ENCODE data around the gene RHD. TPM values are rescaled to one million over a fixed set of nuclear protein-coding genes. Genes with fewer than 3 reads are reported as not detected.
A peak's percentile ranks its signal among the peaks of the same experiment; 100 is the strongest.
"Not testable (repeated sequence)": the region's sequence is repeated elsewhere in the genome, so short reads cannot be mapped to it uniquely, and the experiment has no call there.

RHD gene
- total and polyA plus RNA-seq, 2 of the 4 experiments (the other 2 are of a cell fraction): not detected

GRCh38 chr1:25290043-25290442 lies 17.7 kb downstream of the RHD start:
- H3K27me3 ChIP-seq (ENCODE audit: control insufficient read depth, insufficient read depth, low read length); H3K56ac ChIP-seq (ENCODE audit: extremely low read depth, insufficient read depth, low read length); H3K4ac ChIP-seq (ENCODE audit: low read depth, low read length); DNase-seq; H2AK9ac ChIP-seq (replicated peaks; ENCODE audit: low read depth, low read length, poor library complexity); H3K4me3 ChIP-seq (ENCODE audit: insufficient read depth, low read depth, low read length); H3K79me1 ChIP-seq (ENCODE audit: low read depth in 1 of 2, low read length in 2 of 2); dilution Hi-C loops (cut with HindIII; ENCODE audit: low sequenced_read_pairs, unreplicated experiment); H3K23ac ChIP-seq (ENCODE audit: low read depth, low read length); H2BK15ac ChIP-seq (ENCODE audit: low read depth, low read length); H4K91ac ChIP-seq (ENCODE audit: insufficient read depth, low read depth, low read length); H3K4me2 ChIP-seq (ENCODE audit: low read depth, low read length); H2BK5ac ChIP-seq (ENCODE audit: low read depth, low read length, poor library complexity, severe bottlenecking); H2AFZ ChIP-seq (replicated peaks; ENCODE audit: low read length, poor library complexity); intact Hi-C loops (cut with micrococcal nuclease); H3K9ac ChIP-seq (ENCODE audit: low read depth, low read length); H4K5ac ChIP-seq (ENCODE audit: low read depth, low read length); H3K18ac ChIP-seq (ENCODE audit: low read depth, low read length); H3K9me3 ChIP-seq (ENCODE audit: control insufficient read depth, insufficient read depth, low read length); BruUV-seq (replicated peaks); H3K27ac ChIP-seq (ENCODE audit: insufficient read depth, low read length); H3K9me1 ChIP-seq (ENCODE audit: insufficient read depth, low read length); H3K4me1 ChIP-seq (ENCODE audit: control insufficient read depth, insufficient read depth, low read length); CTCF ChIA-PET; H3K36me3 ChIP-seq (ENCODE audit: control insufficient read depth, insufficient read depth, low read length); H4K8ac ChIP-seq (ENCODE audit: low read depth in 2 of 2, low read length in 2 of 2); H2BK20ac ChIP-seq (ENCODE audit: low read depth, low read length); H3K14ac ChIP-seq (replicated peaks; ENCODE audit: low read depth, low read length); H2BK120ac ChIP-seq (ENCODE audit: low read depth, low read length); POLR2A ChIA-PET (ENCODE audit: unreplicated experiment); H4K20me1 ChIP-seq (ENCODE audit: insufficient read depth, low read length); in situ Hi-C loops (cut with MboI; ENCODE audit: low sequenced_read_pairs); H2AK5ac ChIP-seq (ENCODE audit: low read depth, low read length): not testable (repeated sequence)
- WGBS, 2 experiments (ENCODE audit: extremely low coverage in 2 of 2, insufficient read length in 1 of 2): no CpG with 5 or more reads among the region's 6 CpGs
- peak; percentile 36 for TF ChIP-seq RAD21 (IDR thresholded peaks at IDR 0.05; ENCODE audit: low read length)
- TF ChIP-seq, protein P1, sequence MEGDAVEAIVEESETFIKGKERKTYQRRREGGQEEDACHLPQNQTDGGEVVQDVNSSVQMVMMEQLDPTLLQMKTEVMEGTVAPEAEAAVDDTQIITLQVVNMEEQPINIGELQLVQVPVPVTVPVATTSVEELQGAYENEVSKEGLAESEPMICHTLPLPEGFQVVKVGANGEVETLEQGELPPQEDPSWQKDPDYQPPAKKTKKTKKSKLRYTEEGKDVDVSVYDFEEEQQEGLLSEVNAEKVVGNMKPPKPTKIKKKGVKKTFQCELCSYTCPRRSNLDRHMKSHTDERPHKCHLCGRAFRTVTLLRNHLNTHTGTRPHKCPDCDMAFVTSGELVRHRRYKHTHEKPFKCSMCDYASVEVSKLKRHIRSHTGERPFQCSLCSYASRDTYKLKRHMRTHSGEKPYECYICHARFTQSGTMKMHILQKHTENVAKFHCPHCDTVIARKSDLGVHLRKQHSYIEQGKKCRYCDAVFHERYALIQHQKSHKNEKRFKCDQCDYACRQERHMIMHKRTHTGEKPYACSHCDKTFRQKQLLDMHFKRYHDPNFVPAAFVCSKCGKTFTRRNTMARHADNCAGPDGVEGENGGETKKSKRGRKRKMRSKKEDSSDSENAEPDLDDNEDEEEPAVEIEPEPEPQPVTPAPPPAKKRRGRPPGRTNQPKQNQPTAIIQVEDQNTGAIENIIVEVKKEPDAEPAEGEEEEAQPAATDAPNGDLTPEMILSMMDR (conservative IDR thresholded peaks at IDR 0.05; ENCODE audit: low read depth, low read length): peak; percentile 20; the same call in 1 of the 2 replicates
- ATAC-seq (ENCODE audit: low read depth): peak; percentile 97

DNA sequence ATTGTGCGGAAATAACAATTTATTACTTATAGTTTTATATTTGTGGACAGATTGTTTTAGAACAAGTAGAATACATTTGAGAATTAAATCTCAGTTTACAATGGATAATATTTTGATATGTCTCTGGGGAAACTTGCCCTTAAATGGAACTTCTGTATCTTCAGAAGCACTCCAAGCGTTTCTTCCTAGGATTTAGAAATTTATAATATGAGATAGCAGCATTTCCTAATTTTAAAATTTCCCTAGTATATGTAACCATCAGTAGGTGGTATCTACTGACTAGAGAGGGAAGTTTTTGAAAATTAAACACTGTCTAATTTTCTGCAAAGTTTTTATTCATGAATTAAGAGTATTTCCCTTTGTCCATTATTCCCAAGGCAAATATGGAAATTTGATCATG lies 21.1 kb downstream of the RHD start:
- H3K79me1 ChIP-seq (ENCODE audit: low read depth in 1 of 2, low read length in 2 of 2); H4K8ac ChIP-seq (ENCODE audit: low read depth in 2 of 2, low read length in 2 of 2); H2BK15ac ChIP-seq (ENCODE audit: low read depth, low read length); H2AFZ ChIP-seq (replicated peaks; ENCODE audit: low read length, poor library complexity); H3K4me2 ChIP-seq (ENCODE audit: low read depth, low read length); H2BK120ac ChIP-seq (ENCODE audit: low read depth, low read length); H3K9me1 ChIP-seq (ENCODE audit: insufficient read depth, low read length); H3K36me3 ChIP-seq (ENCODE audit: control insufficient read depth, insufficient read depth, low read length); H3K27me3 ChIP-seq (ENCODE audit: control insufficient read depth, insufficient read depth, low read length); H2BK5ac ChIP-seq (ENCODE audit: low read depth, low read length, poor library complexity, severe bottlenecking); H3K56ac ChIP-seq (ENCODE audit: extremely low read depth, insufficient read depth, low read length); ATAC-seq (ENCODE audit: low read depth); H3K4ac ChIP-seq (ENCODE audit: low read depth, low read length); H2AK5ac ChIP-seq (ENCODE audit: low read depth, low read length); H3K9me3 ChIP-seq (ENCODE audit: control insufficient read depth, insufficient read depth, low read length); H4K20me1 ChIP-seq (ENCODE audit: insufficient read depth, low read length); H3K23ac ChIP-seq (ENCODE audit: low read depth, low read length); POLR2A ChIA-PET (ENCODE audit: unreplicated experiment); DNase-seq; BruUV-seq (replicated peaks); CTCF ChIA-PET; H3K4me1 ChIP-seq (ENCODE audit: control insufficient read depth, insufficient read depth, low read length); H2BK20ac ChIP-seq (ENCODE audit: low read depth, low read length); intact Hi-C loops (cut with micrococcal nuclease); H3K27ac ChIP-seq (ENCODE audit: insufficient read depth, low read length); dilution Hi-C loops (cut with HindIII; ENCODE audit: low sequenced_read_pairs, unreplicated experiment); H3K14ac ChIP-seq (replicated peaks; ENCODE audit: low read depth, low read length); H3K4me3 ChIP-seq (ENCODE audit: insufficient read depth, low read depth, low read length); H4K5ac ChIP-seq (ENCODE audit: low read depth, low read length); H4K91ac ChIP-seq (ENCODE audit: insufficient read depth, low read depth, low read length); H3K18ac ChIP-seq (ENCODE audit: low read depth, low read length); H3K9ac ChIP-seq (ENCODE audit: low read depth, low read length); H2AK9ac ChIP-seq (replicated peaks; ENCODE audit: low read depth, low read length, poor library complexity); in situ Hi-C loops (cut with MboI; ENCODE audit: low sequenced_read_pairs): not testable (repeated sequence)
- no CpG with 5 or more reads among the region's 2 CpGs for WGBS, 2 experiments (ENCODE audit: extremely low coverage in 2 of 2, insufficient read length in 1 of 2)

Measured in IMR-90 (cell line).